Fibroblast of mammary gland (primary cell): Measurements from ENCODE around the gene BLCAP.

ENCODE experiments used
- DNase-seq: peaks from one replicate; pipeline ENCODE4 v3.0.0-alpha.2; 2010; ENCODE audit warnings: low read depth
- H3K4me3 ChIP-seq: 2 replicates; pipeline ENCODE4 v1.5.1; 2011; ENCODE audit warnings: low read depth, mild to moderate bottlenecking, low read length, moderate library complexity; ENCODE audit not compliant: control insufficient read depth
- CTCF ChIP-seq: conservative IDR thresholded peaks from 2 replicates; pipeline ENCODE4 v1.5.1; 2011; ENCODE audit warnings: low read depth, low read length, inconsistent platforms; ENCODE audit not compliant: control insufficient read depth, insufficient read depth

Gene BLCAP

GRCh38 chr20:37537505-37537904, 9.8 kb upstream of the BLCAP start:
- DNase-seq = no peak

GRCh38 chr20:37535443-37536132, 7.9 kb upstream of the BLCAP start:
- TF ChIP-seq CTCF = no peak
- no peak overlapping the region for H3K4me3 ChIP-seq
- no peak for DNase-seq

More at GRCh38 chr20:37537505-37537904, 9.8 kb upstream of the BLCAP start:
- no peak for TF ChIP-seq CTCF
- no peak overlapping the region for H3K4me3 ChIP-seq

GRCh38 chr20:37534401-37535157, 6.9 kb upstream of the BLCAP start:
- TF ChIP-seq CTCF = peak; percentile 86
- H3K4me3 ChIP-seq = no peak overlapping the region
- peak; percentile 83 for DNase-seq

GRCh38 chr20:37533154-37533715, 5.6 kb upstream of the BLCAP start:
- no peak overlapping the region for H3K4me3 ChIP-seq
- DNase-seq = no peak
- no peak for TF ChIP-seq CTCF

GRCh38 chr20:37531856-37532255, 4.2 kb upstream of the BLCAP start:
- no peak overlapping the region for H3K4me3 ChIP-seq
- DNase-seq = no peak
- no peak for TF ChIP-seq CTCF

GRCh38 chr20:37530696-37531095, 3.0 kb upstream of the BLCAP start:
- no peak overlapping the region for H3K4me3 ChIP-seq
- TF ChIP-seq CTCF = no peak
- no peak for DNase-seq
